GM19455 (cell line): ENCODE measurements around the gene PARD6A.
"Not testable (repeated sequence)": the region's sequence is repeated elsewhere in the genome, so short reads cannot be mapped to it uniquely, and the experiment has no call there.

Experiments used
- ATAC-seq: cut with Tn5 transposase; IDR thresholded peaks from one replicate; pipeline ENCODE4 v1.9.1; 2021; ENCODE audit not compliant: unreplicated experiment

The PARD6A gene

DNA sequence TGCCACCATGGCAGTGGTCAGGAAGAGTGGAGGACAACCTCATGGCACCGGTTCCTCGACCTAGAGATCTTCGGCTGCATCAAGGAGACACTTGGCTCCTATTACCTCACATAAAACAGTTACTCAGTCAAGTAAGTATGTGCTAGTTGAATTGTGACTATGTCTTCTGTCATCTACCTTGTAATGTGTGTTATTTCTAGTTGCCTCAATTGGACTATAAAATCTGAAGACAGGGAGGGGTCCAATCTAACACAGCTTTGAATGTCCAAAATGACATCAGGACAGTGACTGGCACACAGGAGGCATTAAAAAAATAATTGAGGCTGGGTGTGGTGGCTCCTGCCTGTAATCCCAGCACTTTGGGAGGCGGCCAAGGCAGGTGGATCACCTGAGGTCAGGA is 23.0 kb downstream of the PARD6A start:
- no peak for ATAC-seq

DNA sequence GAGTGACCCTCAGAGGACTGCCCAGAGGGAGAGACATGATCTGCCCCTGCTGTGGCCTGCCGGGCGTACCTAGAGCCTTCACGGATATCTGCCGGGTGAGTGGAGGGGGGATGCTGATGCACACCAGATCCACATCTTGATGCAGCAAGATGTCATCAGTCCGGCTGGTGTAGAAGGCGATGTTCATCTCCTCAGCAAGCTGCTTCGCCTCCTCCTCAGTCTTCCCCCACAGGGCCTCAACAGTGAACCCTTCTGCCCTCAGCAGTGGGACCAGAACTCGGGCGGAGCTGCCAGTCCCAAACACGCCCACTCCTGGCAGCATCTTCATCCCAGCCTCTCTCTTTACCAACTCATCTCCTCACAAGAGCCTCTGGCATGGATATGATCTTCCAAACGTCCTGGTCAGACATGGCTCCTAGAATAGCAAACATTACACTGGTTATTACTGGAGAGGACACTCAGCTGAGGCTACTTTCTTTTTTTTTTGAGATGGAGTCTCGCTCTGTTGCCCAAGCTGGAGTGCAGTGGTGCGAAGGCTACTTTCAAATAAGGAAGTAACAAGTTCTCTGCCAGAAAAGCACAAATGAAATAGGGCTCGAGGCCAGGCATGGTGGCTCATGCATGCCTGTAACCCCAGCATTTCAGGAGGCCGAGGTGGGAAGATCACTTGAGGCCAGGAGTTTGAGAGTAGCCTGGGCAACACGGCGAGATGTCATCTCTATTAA is 24.8 kb downstream of the PARD6A start:
- ATAC-seq: no peak

DNA sequence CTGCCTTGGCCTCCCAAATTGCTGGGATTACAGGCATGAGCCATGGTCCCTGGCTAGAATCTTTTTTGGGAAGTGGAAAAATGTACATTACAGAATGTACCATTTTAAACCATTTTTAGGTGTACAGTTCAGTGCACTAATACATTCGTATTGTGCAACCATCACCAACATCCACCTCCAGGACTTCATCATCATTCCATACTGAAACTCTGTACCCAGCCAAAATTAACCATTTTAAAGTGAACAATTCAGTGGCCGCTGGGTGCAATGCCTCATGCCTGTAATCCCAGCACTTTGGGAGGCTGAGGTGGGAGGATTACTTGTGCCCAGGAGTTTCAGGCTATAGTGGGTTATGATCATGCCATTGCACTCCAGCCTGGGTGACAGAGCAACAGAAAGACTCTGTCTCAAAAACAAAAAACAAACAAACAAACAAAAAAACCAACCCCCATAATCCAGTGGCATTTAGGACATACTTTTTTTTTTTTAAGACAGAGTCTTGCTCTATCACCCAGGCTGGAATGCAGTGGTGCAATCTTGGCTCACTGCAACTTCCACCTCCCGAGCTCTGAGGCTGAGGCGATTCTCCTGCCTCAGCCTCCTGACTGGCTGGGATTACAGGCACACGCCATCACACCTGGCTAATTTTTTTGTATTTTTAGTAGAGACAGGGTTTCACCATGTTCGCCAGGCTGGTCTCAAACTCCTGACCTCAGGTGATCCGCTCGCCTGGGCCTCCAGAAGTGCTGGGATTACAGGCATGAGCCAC is 32.9 kb downstream of the PARD6A start:
- not testable (repeated sequence) for ATAC-seq

DNA sequence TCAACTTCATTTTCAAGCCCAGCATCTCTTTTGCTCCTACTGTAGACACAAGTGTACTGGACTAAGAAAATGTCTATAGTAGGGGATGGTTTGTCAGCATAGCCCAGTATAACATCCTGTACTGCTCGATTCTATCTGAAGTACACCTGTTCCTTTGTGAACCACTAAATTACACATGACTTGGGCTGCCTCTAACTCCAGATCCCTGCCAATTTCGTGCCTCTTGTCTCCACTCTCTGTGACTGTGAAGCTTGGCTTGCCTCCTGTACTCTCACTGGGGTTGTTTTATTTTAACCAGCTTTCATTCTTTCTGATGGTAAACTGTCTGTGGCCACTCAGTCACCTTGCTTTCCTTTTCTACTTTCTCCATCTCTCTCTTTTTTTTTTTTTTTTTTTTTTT is 33.9 kb downstream of the PARD6A start:
- ATAC-seq: no peak

- no peak for ATAC-seq
Observed at GRCh38 chr16:67697422-67698185, 36.8 kb downstream of the PARD6A start.

- no peak for ATAC-seq
Observed at GRCh38 chr16:67699265-67699664, 38.5 kb downstream of the PARD6A start.

GRCh38 chr16:67701420-67701819 is 40.7 kb downstream of the PARD6A start:
- ATAC-seq: no peak

GRCh38 chr16:67702130-67702529 is 41.4 kb downstream of the PARD6A start:
- no peak for ATAC-seq

DNA sequence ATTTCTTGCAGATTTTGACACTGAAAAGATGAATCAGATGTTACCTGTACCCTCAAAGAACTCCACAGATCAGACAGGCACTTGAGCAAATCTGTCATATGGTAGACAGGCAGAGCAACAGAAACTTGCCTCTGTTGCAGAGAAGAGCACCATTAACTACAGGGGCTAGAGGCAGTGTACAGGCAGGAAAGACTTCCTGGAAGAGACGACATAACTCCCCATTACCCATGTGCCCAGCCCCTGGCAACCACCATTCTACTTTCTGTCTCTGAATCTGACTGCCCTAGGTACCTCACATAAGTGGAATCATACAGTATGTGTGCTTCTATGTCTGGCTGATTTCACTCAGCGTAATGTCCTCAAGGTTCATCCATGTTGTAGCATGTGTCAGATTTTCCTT is 42.9 kb downstream of the PARD6A start:
- ATAC-seq: no peak

DNA sequence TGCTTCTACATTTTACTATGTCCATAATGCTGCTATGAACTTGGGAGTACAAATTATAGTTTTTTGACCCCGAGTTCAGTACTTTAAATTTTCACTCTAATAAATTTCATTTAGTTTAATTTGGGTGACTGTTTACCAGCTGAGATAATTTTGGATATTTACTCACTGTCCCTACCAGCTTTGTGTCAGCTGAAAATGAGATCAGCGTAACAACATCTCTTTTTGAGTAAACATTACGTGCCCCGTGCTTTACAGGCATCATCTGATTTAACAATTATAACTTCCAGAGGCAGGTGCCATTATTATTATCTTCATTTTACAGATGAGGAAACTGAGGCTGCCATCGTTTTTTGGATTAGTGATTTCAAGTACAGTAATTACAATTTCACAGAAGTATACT is 43.4 kb downstream of the PARD6A start:
- no peak for ATAC-seq

DNA sequence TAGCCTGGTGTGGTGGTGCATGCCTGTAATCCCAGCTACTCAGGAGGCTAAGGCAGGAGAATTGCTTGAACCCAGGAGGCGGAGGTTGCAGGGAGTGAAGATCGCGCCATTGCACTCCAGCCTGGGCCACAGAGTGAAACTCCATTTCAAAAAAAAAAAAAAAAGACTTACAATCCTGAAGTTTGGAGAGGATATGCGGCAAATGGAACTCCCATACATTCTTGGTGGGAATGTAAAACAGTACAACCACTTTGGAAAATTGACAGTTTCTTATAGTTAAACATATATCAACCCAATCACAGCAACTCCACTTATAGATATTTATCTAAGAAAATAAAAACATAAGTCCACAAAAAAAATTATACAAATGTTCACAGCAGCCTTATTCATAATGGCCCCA is 46.5 kb downstream of the PARD6A start:
- no peak for ATAC-seq

GRCh38 chr16:67707790-67708189 is 47.0 kb downstream of the PARD6A start:
- no peak for ATAC-seq

GRCh38 chr16:67708368-67708771 is 47.6 kb downstream of the PARD6A start:
- no peak for ATAC-seq

DNA sequence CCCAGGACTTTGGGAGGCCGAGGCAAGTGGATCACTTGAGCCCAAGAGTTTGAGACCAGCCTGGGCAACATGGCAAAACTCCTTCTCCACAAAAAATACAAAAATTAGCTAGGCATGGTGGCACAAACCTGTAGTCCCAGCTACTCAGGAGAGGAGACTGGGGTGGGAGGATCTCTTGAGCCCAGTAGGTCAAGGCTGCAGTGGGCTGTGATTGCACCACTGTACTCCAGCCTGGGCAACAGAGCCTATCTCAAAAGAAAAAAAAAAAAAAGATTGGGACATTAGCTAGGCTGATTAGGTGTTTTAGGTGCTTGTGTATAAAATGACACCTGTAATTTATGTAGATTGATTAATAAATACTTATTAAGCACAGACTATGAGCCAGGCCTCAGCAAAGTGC is 48.3 kb downstream of the PARD6A start:
- no peak for ATAC-seq

GRCh38 chr16:67710607-67711006 is 49.8 kb downstream of the PARD6A start:
- no peak for ATAC-seq
